IMR-90 (cell line): ENCODE results near the gene BLOC1S4. TPM values are rescaled to one million over a fixed set of nuclear protein-coding genes. Genes with fewer than 3 reads are reported as not detected.

ENCODE experiments used
- ATAC-seq: fragments of 200-7000 bp; cut with Tn5 transposase; 2 replicates; pipeline ENCODE4 v1.9.1; 2020; ENCODE audit warnings: low read depth, mild to moderate bottlenecking, moderate library complexity
- BruUV-seq: library from RNA; stranded (reverse); fragments of 400-500 nt; replicated peaks from 2 replicates; lab custom pipeline; 2021; lab: Mats Ljungman, UMichigan
- CTCF ChIA-PET: fragments of 300-600 bp; formaldehyde crosslinking; extraction: SDS; loops from one replicate; lab custom pipeline; 2021; ENCODE audit warnings: antibody characterized with exemption; lab: Yijun Ruan, JAX
- POLR2A ChIA-PET: fragments of 300-600 bp; sonication (Branson Sonifier 250); formaldehyde crosslinking; loops from one replicate; lab custom pipeline; 2022; ENCODE audit warnings: antibody characterized with exemption; ENCODE audit not compliant: unreplicated experiment; lab: Charles Lee
- DNase-seq: peaks from one replicate; pipeline ENCODE4 v3.0.0; 2013
- H2AFZ ChIP-seq: replicated peaks from 2 replicates; pipeline ENCODE3; 2013; ENCODE audit warnings: low read length, mild to moderate bottlenecking; ENCODE audit not compliant: poor library complexity
- H2AK5ac ChIP-seq: 2 replicates; pipeline ENCODE4 v1.6.1; 2013; ENCODE audit warnings: low read depth, low read length, inconsistent platforms
- H2AK9ac ChIP-seq: replicated peaks from 2 replicates; pipeline ENCODE3; 2013; ENCODE audit warnings: mild to moderate bottlenecking, low read depth, low read length, moderate library complexity; ENCODE audit not compliant: poor library complexity
- H2BK120ac ChIP-seq: 2 replicates; pipeline ENCODE4 v1.6.1; 2013; ENCODE audit warnings: low read depth, low read length, inconsistent platforms
- H2BK15ac ChIP-seq: 3 replicates; pipeline ENCODE4 v1.6.1; 2013; ENCODE audit warnings: low read depth, low read length, inconsistent platforms
- H2BK20ac ChIP-seq: 2 replicates; pipeline ENCODE4 v1.6.1; 2013; ENCODE audit warnings: low read depth, mild to moderate bottlenecking, inconsistent platforms, low read length, moderate library complexity
- H2BK5ac ChIP-seq: 2 replicates; pipeline ENCODE4 v1.6.1; 2013; ENCODE audit warnings: mild to moderate bottlenecking, low read depth, low read length, inconsistent platforms; ENCODE audit not compliant: poor library complexity, severe bottlenecking
- H3K14ac ChIP-seq: replicated peaks from 2 replicates; pipeline ENCODE4 v1.6.1; 2013; ENCODE audit warnings: low read depth, low read length, inconsistent platforms
- H3K18ac ChIP-seq: 2 replicates; pipeline ENCODE4 v1.6.1; 2013; ENCODE audit warnings: low read depth, low read length, control low read depth
- H3K23ac ChIP-seq: 2 replicates; pipeline ENCODE4 v1.6.1; 2013; ENCODE audit warnings: low read depth, low read length, inconsistent platforms
- H3K27ac ChIP-seq: 2 replicates; pipeline ENCODE4 v1.5.1; 2013; ENCODE audit warnings: mild to moderate bottlenecking, control low read depth, low read length; ENCODE audit not compliant: insufficient read depth
- H3K27me3 ChIP-seq: 2 replicates; pipeline ENCODE4 v1.6.1; 2013; ENCODE audit warnings: low read length; ENCODE audit not compliant: control insufficient read depth, insufficient read depth
- H3K36me3 ChIP-seq: 2 replicates; pipeline ENCODE4 v1.6.1; 2013; ENCODE audit warnings: low read length, mixed read lengths; ENCODE audit not compliant: control insufficient read depth, insufficient read depth
- H3K4ac ChIP-seq: 2 replicates; pipeline ENCODE4 v1.6.1; 2013; ENCODE audit warnings: low read depth, low read length, inconsistent platforms
- H3K4me1 ChIP-seq: 2 replicates; pipeline ENCODE4 v1.6.1; 2013; ENCODE audit warnings: low read length, mixed read lengths; ENCODE audit not compliant: control insufficient read depth, insufficient read depth
- H3K4me2 ChIP-seq: 2 replicates; pipeline ENCODE4 v1.6.1; 2013; ENCODE audit warnings: low read depth, mild to moderate bottlenecking, control low read depth, low read length, moderate library complexity
- H3K4me3 ChIP-seq: 2 replicates; pipeline ENCODE4 v1.5.1; 2013; ENCODE audit warnings: low read depth, mild to moderate bottlenecking, control low read depth, low read length, moderate library complexity; ENCODE audit not compliant: insufficient read depth
- H3K56ac ChIP-seq: 2 replicates; pipeline ENCODE4 v1.6.1; 2013; ENCODE audit warnings: low read length, inconsistent platforms; ENCODE audit not compliant: insufficient read depth; ENCODE audit errors: extremely low read depth
- H3K79me1 ChIP-seq, 2 experiments: 2 replicates each; pipeline ENCODE4 v1.6.1; 2013; ENCODE audit warnings: low read length in 2 of 2, inconsistent platforms in 1 of 2, low read depth in 1 of 2
- H3K9ac ChIP-seq: 2 replicates; pipeline ENCODE4 v1.6.1; 2013; ENCODE audit warnings: low read depth, low read length, control low read depth
- H3K9me1 ChIP-seq: 2 replicates; pipeline ENCODE4 v1.6.1; 2013; ENCODE audit warnings: low read length, inconsistent platforms; ENCODE audit not compliant: insufficient read depth
- H3K9me3 ChIP-seq: 2 replicates; pipeline ENCODE4 v1.6.1; 2013; ENCODE audit warnings: low read length; ENCODE audit not compliant: control insufficient read depth, insufficient read depth
- H4K20me1 ChIP-seq: 2 replicates; pipeline ENCODE4 v1.6.1; 2013; ENCODE audit warnings: low read length, inconsistent platforms; ENCODE audit not compliant: insufficient read depth
- H4K5ac ChIP-seq: 2 replicates; pipeline ENCODE4 v1.6.1; 2013; ENCODE audit warnings: mild to moderate bottlenecking, low read depth, low read length, control low read depth
- H4K8ac ChIP-seq, 2 experiments: 2 replicates each; pipeline ENCODE4 v1.6.1; 2013; ENCODE audit warnings: low read depth in 2 of 2, low read length in 2 of 2, control low read depth in 1 of 2, inconsistent platforms in 1 of 2
- H4K91ac ChIP-seq: 2 replicates; pipeline ENCODE4 v1.6.1; 2013; ENCODE audit warnings: low read depth, low read length, inconsistent platforms; ENCODE audit not compliant: insufficient read depth
- BHLHE40 ChIP-seq: fragments of 150-350 bp; IDR thresholded peaks from 2 replicates; pipeline ENCODE4 v1.6.1; 2016; ENCODE audit warnings: mild to moderate bottlenecking, low read depth, low read length
- MAFK ChIP-seq: IDR thresholded peaks from 2 replicates; pipeline ENCODE4 v1.6.1; 2012; ENCODE audit warnings: low read depth, low read length, improper control_type of control experiment
- POLR2A ChIP-seq: IDR thresholded peaks from 2 replicates; pipeline ENCODE4 v1.6.1; 2012; ENCODE audit warnings: mild to moderate bottlenecking, low read depth, low read length
- RAD21 ChIP-seq: IDR thresholded peaks from 2 replicates; pipeline ENCODE4 v1.6.1; 2012; ENCODE audit warnings: low read length, improper control_type of control experiment
- RFX5 ChIP-seq: IDR thresholded peaks from 2 replicates; pipeline ENCODE4 v1.8.0; 2012; ENCODE audit warnings: low read depth, mild to moderate bottlenecking, low read length, moderate library complexity
- USF2 ChIP-seq: fragments of 150-350 bp; IDR thresholded peaks from 2 replicates; pipeline ENCODE4 v1.6.1; 2017; ENCODE audit warnings: mild to moderate bottlenecking, antibody characterized with exemption, low read length, low read depth
- WGBS, 2 experiments: methylation state at CpG; one replicate each; pipeline versions ENCODE4 v1.1.5 to v1.1.7; 2013; ENCODE audit warnings: missing lambda C conversion rate in 2 of 2; ENCODE audit not compliant: insufficient read length in 1 of 2; ENCODE audit errors: extremely low coverage in 2 of 2; 5-methylcytosine and 5-hydroxymethylcytosine counted together
- dilution Hi-C: fragments of 300-500 bp; cut with HindIII; formaldehyde crosslinking; loops from one replicate; pipeline ENCODE4 v1.14.3; 2018; ENCODE audit warnings: low sequenced_read_pairs; ENCODE audit not compliant: unreplicated experiment
- in situ Hi-C: fragments of 300-500 bp; cut with MboI; formaldehyde crosslinking; loops from 3 replicates; pipeline ENCODE4 v1.14.3; 2019; ENCODE audit warnings: low sequenced_read_pairs, inconsistent platforms, mixed read lengths
- intact Hi-C: fragments of 100-400 bp; cut with micrococcal nuclease; formaldehyde crosslinking; loops from 2 replicates; pipeline ENCODE4 v1.10.0; 2022
- polyA plus RNA-seq, 3 experiments: library from polyadenylated mRNA; depleted of rRNA; stranded (reverse); fragments of >200 nt; gene quantifications; 2 replicates each; pipeline ENCODE4 v1.2.3, GENCODE V29; 2012; ENCODE audit warnings: low replicate concordance in 1 of 3
- total RNA-seq: library from RNA; depleted of rRNA; stranded (reverse); fragments of >200 nt; gene quantifications from 2 replicates; pipeline ENCODE4 v1.2.3, GENCODE V29; 2012

The BLOC1S4 gene
- total and polyA plus RNA-seq, 2 of the 4 experiments (the other 2 are of a cell fraction), result 8.8 to 22.1 TPM

GRCh38 chr4:6758728-6759127 lies 42.8 kb downstream of the BLOC1S4 start:
- Histone ChIP-seq H4K5ac (no peak overlapping the region), H2BK20ac (no peak overlapping the region), H2AFZ (no peak overlapping the region), H3K14ac (no peak overlapping the region), H3K18ac (no peak overlapping the region), H2AK9ac (no peak overlapping the region), H3K9ac (no peak overlapping the region), H3K27ac (no peak overlapping the region), H4K8ac (no peak overlapping the region), H3K27me3 (peaks cover 19% of the 10 kb centered on the region), H3K4me2 (no peak overlapping the region), H2BK5ac (no peak overlapping the region), H2BK120ac (no peak overlapping the region), H3K4me3 (no peak overlapping the region), H4K20me1 (no peaks in the 10 kb centered on the region), H2AK5ac (no peak overlapping the region), H3K23ac (no peak overlapping the region), H3K9me3 (no peaks in the 10 kb centered on the region), H3K4ac (no peak overlapping the region), H3K36me3 (no peaks in the 10 kb centered on the region), H3K4me1 (no peaks in the 10 kb centered on the region), H4K91ac (no peak overlapping the region), H3K56ac (no peak overlapping the region), H3K79me1 (no peaks in the 10 kb centered on the region), H2BK15ac (no peak overlapping the region), H3K9me1 (no peaks in the 10 kb centered on the region)
- TF ChIP-seq USF2, result no peak
- TF ChIP-seq MAFK, result no peak
- TF ChIP-seq RAD21, result no peak
- no peak for TF ChIP-seq BHLHE40
- TF ChIP-seq POLR2A, result no peak
- no peak for TF ChIP-seq RFX5
- ATAC-seq, result no peak
- intact Hi-C loops (no loop called here), dilution Hi-C loops (no loop called here), in situ Hi-C loops (no loop called here)
- WGBS, 2 experiments, result no CpG with 5 or more reads among the region's 4 CpGs
- ChIA-PET CTCF (no interaction called here), POLR2A (no interaction called here)
- DNase-seq, result no peak
- BruUV-seq, result no TSS peak
